GM19238 (cell line): Measurements from ENCODE around the gene CHCHD5.
"Not testable (repeated sequence)": the region's sequence is repeated elsewhere in the genome, so short reads cannot be mapped to it uniquely, and the experiment has no call there.

ENCODE experiments used
- DNase-seq: peaks from one replicate; pipeline ENCODE4 v3.0.0; 2011; ENCODE audit warnings: low spot score; ENCODE audit not compliant: insufficient read length

CHCHD5 gene

GRCh38 chr2:112585873-112586464 lies 1.6 kb downstream of the CHCHD5 start:
- DNase-seq: no peak

- DNase-seq: no peak
These were observed 4.2 kb downstream of the CHCHD5 start for GRCh38 chr2:112588611-112589045.

GRCh38 chr2:112591413-112591812 lies 7.0 kb downstream of the CHCHD5 start:
- no peak for DNase-seq

- no peak for DNase-seq
These were observed 9.3 kb downstream of the CHCHD5 start for GRCh38 chr2:112593736-112594135.

- no peak for DNase-seq
These were observed 13.3 kb downstream of the CHCHD5 start for GRCh38 chr2:112597537-112598322.

- no peak for DNase-seq
These were observed 16.2 kb downstream of the CHCHD5 start for GRCh38 chr2:112600634-112601033.

- no peak for DNase-seq
These were observed 17.3 kb downstream of the CHCHD5 start for GRCh38 chr2:112601754-112602153.

GRCh38 chr2:112602917-112603316 lies 18.5 kb downstream of the CHCHD5 start:
- no peak for DNase-seq

- no peak for DNase-seq
These were observed 19.3 kb downstream of the CHCHD5 start for GRCh38 chr2:112603731-112604130.

- no peak for DNase-seq
These were observed 20.5 kb downstream of the CHCHD5 start for GRCh38 chr2:112604952-112605351.

- DNase-seq: no peak
These were observed 21.5 kb downstream of the CHCHD5 start for GRCh38 chr2:112605926-112606325.

GRCh38 chr2:112606547-112606946 lies 22.1 kb downstream of the CHCHD5 start:
- DNase-seq: no peak

- no peak for DNase-seq
These were observed 23.4 kb downstream of the CHCHD5 start for GRCh38 chr2:112607680-112608438.

GRCh38 chr2:112609320-112609719 lies 24.9 kb downstream of the CHCHD5 start:
- not testable (repeated sequence) for DNase-seq

GRCh38 chr2:112612283-112612682 lies 27.9 kb downstream of the CHCHD5 start:
- not testable (repeated sequence) for DNase-seq

GRCh38 chr2:112614201-112614840 lies 29.9 kb downstream of the CHCHD5 start:
- DNase-seq: no peak

GRCh38 chr2:112615051-112615450 lies 30.6 kb downstream of the CHCHD5 start:
- DNase-seq: no peak

GRCh38 chr2:112615798-112616197 lies 31.4 kb downstream of the CHCHD5 start:
- not testable (repeated sequence) for DNase-seq

GRCh38 chr2:112618383-112618782 lies 34.0 kb downstream of the CHCHD5 start:
- DNase-seq: no peak

- no peak for DNase-seq
These were observed 37.5 kb downstream of the CHCHD5 start for GRCh38 chr2:112621790-112622527.

- DNase-seq: no peak
These were observed 38.1 kb downstream of the CHCHD5 start for GRCh38 chr2:112622528-112622849.
